ENCODE data around the gene ZNF112. TPM values are rescaled to one million over a fixed set of nuclear protein-coding genes. Genes with fewer than 3 reads are reported as not detected.

Gene ZNF112
- polyA plus RNA-seq, 3 donors: 0.03 TPM; not detected in 2

- H3K4me2 ChIP-seq (replicated peaks; ENCODE audit: extremely low read depth, low read length, poor library complexity, severe bottlenecking): no peak overlapping the region
- H3K27ac ChIP-seq (ENCODE audit: low read depth in 1 of 2, low read length in 2 of 2): no peak overlapping the region
- no peaks in the 10 kb centered on the region for H4K20me1 ChIP-seq (ENCODE audit: insufficient read depth, low read length)
- H3K9me3 ChIP-seq (replicated peaks in 1 of 2; ENCODE audit: control insufficient read depth in 1 of 2, insufficient read depth in 1 of 2, low read length in 2 of 2): peaks cover 15 to 53% of the 10 kb centered on the region in 2 donors
- H2AFZ ChIP-seq (ENCODE audit: insufficient read depth, low read depth, low read length, poor library complexity, severe bottlenecking): no peak overlapping the region
- H3K27me3 ChIP-seq (ENCODE audit: control insufficient read depth in 2 of 2, insufficient read depth in 2 of 2, low read length in 2 of 2): no peaks in the 10 kb centered on the region
- intact Hi-C loops (cut with micrococcal nuclease): no loop called here
- DNase-seq: no peak
- Mint-ChIP-seq H3K27me3 (ENCODE audit: low read depth in 3 of 3) (peaks cover 1 to 3% (median 2%) of the 10 kb centered on the region in 3 donors), H3K4me1 (peaks cover 16% of the 10 kb centered on the region), H3K9me3 (peaks cover 16 to 50% (median 43%) of the 10 kb centered on the region in 7 donors), H3K36me3 (peaks cover 5 to 10% of the 10 kb centered on the region in 2 donors), H3K4me3 (peak overlapping the region in 1 of 2 donors; percentile 30), H3K27ac (no peak overlapping the region)
- H3K4me3 ChIP-seq (replicated peaks in 1 of 3; ENCODE audit: low read depth in 2 of 3, low read length in 3 of 3): no peak overlapping the region
- peaks cover 12 to 19% of the 10 kb centered on the region in 2 donors for H3K4me1 ChIP-seq (ENCODE audit: control insufficient read depth in 1 of 2, insufficient read depth in 2 of 2, low read length in 2 of 2)
- H3K79me2 ChIP-seq (ENCODE audit: insufficient read depth, low read length): peaks cover 3% of the 10 kb centered on the region
- WGBS (ENCODE audit: insufficient coverage): 97% methylated on average over 13 of the region's 15 CpGs
- TF ChIP-seq CTCF (IDR thresholded peaks at IDR 0.05): no peak
- H3K36me3 ChIP-seq (replicated peaks in 1 of 2; ENCODE audit: control insufficient read depth in 1 of 2, insufficient read depth in 2 of 2, low read length in 2 of 2): peaks cover 0 to 12% of the 10 kb centered on the region in 2 donors
- H3K9ac ChIP-seq (ENCODE audit: insufficient read depth, low read length, poor library complexity, severe bottlenecking): no peak overlapping the region
These were observed 50.2 kb downstream of the ZNF112 start for GRCh38 chr19:44306283-44306682.

- DNase-seq: no peak
- H3K9me3 Mint-ChIP-seq: peaks cover 16 to 46% (median 42%) of the 10 kb centered on the region in 7 donors
- Histone ChIP-seq H3K4me3 (replicated peaks in 1 of 3; ENCODE audit: low read depth in 2 of 3, low read length in 3 of 3) (peak overlapping the region; percentile 70 to 98 (median 93)), H3K4me1 (ENCODE audit: control insufficient read depth in 1 of 2, insufficient read depth in 2 of 2, low read length in 2 of 2) (peaks cover 12 to 19% of the 10 kb centered on the region in 2 donors), H4K20me1 (ENCODE audit: insufficient read depth, low read length) (no peaks in the 10 kb centered on the region), H2AFZ (ENCODE audit: insufficient read depth, low read depth, low read length, poor library complexity, severe bottlenecking) (peak overlapping the region; percentile 99), H3K9ac (ENCODE audit: insufficient read depth, low read length, poor library complexity, severe bottlenecking) (no peak overlapping the region), H3K36me3 (replicated peaks in 1 of 2; ENCODE audit: control insufficient read depth in 1 of 2, insufficient read depth in 2 of 2, low read length in 2 of 2) (peaks cover 0 to 17% of the 10 kb centered on the region in 2 donors), H3K79me2 (ENCODE audit: insufficient read depth, low read length) (peaks cover 3% of the 10 kb centered on the region), H3K9me3 (replicated peaks in 1 of 2; ENCODE audit: control insufficient read depth in 1 of 2, insufficient read depth in 1 of 2, low read length in 2 of 2) (peaks cover 14 to 46% of the 10 kb centered on the region in 2 donors), H3K27ac (ENCODE audit: low read depth in 1 of 2, low read length in 2 of 2) (no peak overlapping the region), H3K4me2 (replicated peaks; ENCODE audit: extremely low read depth, low read length, poor library complexity, severe bottlenecking) (peak overlapping the region; percentile 92), H3K27me3 (ENCODE audit: control insufficient read depth in 2 of 2, insufficient read depth in 2 of 2, low read length in 2 of 2) (no peaks in the 10 kb centered on the region)
- peaks cover 16% of the 10 kb centered on the region for H3K4me1 Mint-ChIP-seq
- 77% methylated on average over 4 of the region's 4 CpGs for WGBS (ENCODE audit: insufficient coverage)
- no peak overlapping the region for H3K27ac Mint-ChIP-seq
- intact Hi-C loops (cut with micrococcal nuclease): no loop called here
- H3K4me3 Mint-ChIP-seq: peak overlapping the region; percentile 92 to 96
- peaks cover 11 to 18% of the 10 kb centered on the region in 2 donors for H3K36me3 Mint-ChIP-seq
- TF ChIP-seq CTCF (IDR thresholded peaks at IDR 0.05): no peak
- peaks cover 1 to 3% (median 2%) of the 10 kb centered on the region in 3 donors for H3K27me3 Mint-ChIP-seq (ENCODE audit: low read depth in 3 of 3)
These were observed 51.0 kb downstream of the ZNF112 start for GRCh38 chr19:44305457-44305856.

All from CD14-positive monocyte (primary cell).